GM18502 (cell line): ENCODE data around the gene ALDH3A2.
"Not testable (repeated sequence)": the region's sequence is repeated elsewhere in the genome, so short reads cannot be mapped to it uniquely, and the experiment has no call there.

ENCODE experiments used
- ATAC-seq: cut with Tn5 transposase; IDR thresholded peaks from one replicate; pipeline ENCODE4 v1.9.1; 2021; ENCODE audit warnings: mild to moderate bottlenecking; ENCODE audit not compliant: unreplicated experiment, poor library complexity

Gene ALDH3A2

GRCh38 chr17:19676896-19677295 is 28.3 kb downstream of the ALDH3A2 start:
- ATAC-seq: no peak

GRCh38 chr17:19677736-19678379 is 29.3 kb downstream of the ALDH3A2 start:
- no peak for ATAC-seq

GRCh38 chr17:19678581-19679453 is 30.3 kb downstream of the ALDH3A2 start:
- no peak for ATAC-seq

GRCh38 chr17:19683117-19683516 is 34.6 kb downstream of the ALDH3A2 start:
- ATAC-seq: no peak

- ATAC-seq: not testable (repeated sequence)
These were observed 36.5 kb downstream of the ALDH3A2 start for GRCh38 chr17:19684909-19685580.

GRCh38 chr17:19686400-19687090 is 38.0 kb downstream of the ALDH3A2 start:
- ATAC-seq: no peak

- ATAC-seq: no peak
These were observed 53.7 kb downstream of the ALDH3A2 start for GRCh38 chr17:19702217-19702641.

GRCh38 chr17:19703106-19703827 is 54.7 kb downstream of the ALDH3A2 start:
- no peak for ATAC-seq

GRCh38 chr17:19703828-19704613 is 55.5 kb downstream of the ALDH3A2 start:
- ATAC-seq: no peak

GRCh38 chr17:19705201-19705600 is 56.6 kb downstream of the ALDH3A2 start:
- ATAC-seq: no peak

- ATAC-seq: no peak
These were observed 57.5 kb downstream of the ALDH3A2 start for GRCh38 chr17:19705771-19706770.

- no peak for ATAC-seq
These were observed 58.5 kb downstream of the ALDH3A2 start for GRCh38 chr17:19706791-19707727.

- ATAC-seq: no peak
These were observed 59.2 kb downstream of the ALDH3A2 start for GRCh38 chr17:19707728-19708221.

GRCh38 chr17:19708431-19709175 is 60.1 kb downstream of the ALDH3A2 start:
- ATAC-seq: no peak

- ATAC-seq: no peak
These were observed 61.3 kb downstream of the ALDH3A2 start for GRCh38 chr17:19709841-19710240.

- ATAC-seq: no peak
These were observed 64.0 kb downstream of the ALDH3A2 start for GRCh38 chr17:19712436-19713004.
